Left ventricle myocardium inferior (tissue), 1 donor: Measurements from ENCODE around the gene USP22. TPM values are rescaled to one million over a fixed set of nuclear protein-coding genes. Genes with fewer than 3 reads are reported as not detected.
"Not testable (repeated sequence)": the region's sequence is repeated elsewhere in the genome, so short reads cannot be mapped to it uniquely, and the experiment has no call there.

Experiments used
- DNase-seq: peaks from one replicate; pipeline ENCODE4 v3.0.0-alpha.2; 2020
- H3K27ac ChIP-seq: fragments of 200-600 bp; replicated peaks from 2 replicates; pipeline ENCODE4 v1.8.0; 2021
- H3K27me3 ChIP-seq: fragments of 200-600 bp; 2 replicates; pipeline ENCODE4 v1.8.0; 2021; ENCODE audit warnings: low read depth
- H3K36me3 ChIP-seq: fragments of 200-600 bp; 2 replicates; pipeline ENCODE4 v1.8.0; 2021
- H3K4me1 ChIP-seq: fragments of 200-600 bp; 2 replicates; pipeline ENCODE4 v1.8.0; 2021
- H3K4me3 ChIP-seq: fragments of 200-600 bp; 2 replicates; pipeline ENCODE4 v1.8.0; 2021; ENCODE audit warnings: mild to moderate bottlenecking, moderate library complexity
- H3K9me3 ChIP-seq: fragments of 200-600 bp; replicated peaks from 2 replicates; pipeline ENCODE4 v1.8.0; 2021
- CTCF ChIP-seq: fragments of 200-600 bp; IDR thresholded peaks from 2 replicates; pipeline ENCODE4 v1.8.0; 2021; ENCODE audit warnings: antibody characterized with exemption, mild to moderate bottlenecking, borderline replicate concordance
- intact Hi-C: fragments of 100-400 bp; cut with micrococcal nuclease; formaldehyde crosslinking; loops from one replicate; pipeline ENCODE4 v1.11.0; 2022
- total RNA-seq: library from RNA; stranded (reverse); fragmentation: NEBNext Ultra II Directional; extraction: Animal tissue kit (Norgen Biotek cat#: 25700); gene quantifications from one replicate; pipeline ENCODE4 v1.2.1, GENCODE V29; 2021
- donor health status: DM: no; HTN: yes; CAD: no; lungs with severe emphysema.

The USP22 gene
- total RNA-seq, 1 donor from 2014 or later, result 159 TPM

GRCh38 chr17:21059761-21060160 lies 16.9 kb upstream of the USP22 start:
- TF ChIP-seq CTCF, result no peak
- Histone ChIP-seq H3K27me3 (peaks cover 17% of the 10 kb centered on the region), H3K4me1 (no peaks in the 10 kb centered on the region), H3K36me3 (no peaks in the 10 kb centered on the region), H3K9me3 (no peaks in the 10 kb centered on the region), H3K27ac (no peak overlapping the region), H3K4me3 (no peak overlapping the region)
- intact Hi-C loops, result no loop called here
- DNase-seq, result no peak

- Histone ChIP-seq H3K9me3 (no peaks in the 10 kb centered on the region), H3K27me3 (peaks cover 17% of the 10 kb centered on the region), H3K4me3 (no peak overlapping the region), H3K4me1 (no peaks in the 10 kb centered on the region), H3K27ac (no peak overlapping the region), H3K36me3 (no peaks in the 10 kb centered on the region)
- no peak for TF ChIP-seq CTCF
- no peak for DNase-seq
- intact Hi-C loops, result no loop called here
These were observed 15.5 kb upstream of the USP22 start for GRCh38 chr17:21058098-21058893.

GRCh38 chr17:21053056-21053455 lies 10.2 kb upstream of the USP22 start:
- intact Hi-C loops, DNase-seq, H3K4me1 ChIP-seq, H3K27me3 ChIP-seq, H3K36me3 ChIP-seq, H3K4me3 ChIP-seq, H3K9me3 ChIP-seq, H3K27ac ChIP-seq: not testable (repeated sequence)

GRCh38 chr17:21049457-21049856 lies 6.6 kb upstream of the USP22 start:
- no peak for TF ChIP-seq CTCF
- H3K36me3 ChIP-seq, result no peaks in the 10 kb centered on the region
- intact Hi-C loops, result no loop called here

GRCh38 chr17:21046216-21046615 lies 3.4 kb upstream of the USP22 start:
- no peak overlapping the region for H3K4me3 ChIP-seq
- no peaks in the 10 kb centered on the region for H3K36me3 ChIP-seq
- intact Hi-C loops, result no loop called here
- DNase-seq, result no peak
- H3K9me3 ChIP-seq, result no peaks in the 10 kb centered on the region
- H3K27me3 ChIP-seq, result no peaks in the 10 kb centered on the region
- H3K27ac ChIP-seq, result no peak overlapping the region
- no peak for TF ChIP-seq CTCF
- H3K4me1 ChIP-seq, result peaks cover 23% of the 10 kb centered on the region

More at GRCh38 chr17:21049457-21049856, 6.6 kb upstream of the USP22 start:
- no peaks in the 10 kb centered on the region for H3K9me3 ChIP-seq
- H3K4me1 ChIP-seq, result peaks cover 7% of the 10 kb centered on the region
- no peak overlapping the region for H3K4me3 ChIP-seq
- H3K27me3 ChIP-seq, result no peaks in the 10 kb centered on the region
- no peak for DNase-seq
- H3K27ac ChIP-seq, result no peak overlapping the region

- intact Hi-C loops, result loop anchor here (5.0 kb wide), 1 partner anchor 82 kb away; the partner anchor contains the start of gene DHRS7B
- Histone ChIP-seq H3K27me3 (no peaks in the 10 kb centered on the region), H3K9me3 (no peaks in the 10 kb centered on the region), H3K4me3 (no peak overlapping the region), H3K27ac (no peak overlapping the region), H3K36me3 (no peaks in the 10 kb centered on the region), H3K4me1 (peaks cover 36% of the 10 kb centered on the region)
- DNase-seq, result no peak
- TF ChIP-seq CTCF, result no peak
These were observed 2.2 kb upstream of the USP22 start for GRCh38 chr17:21044971-21045370.
